GM12874 (cell line): ENCODE data around the gene PPP1R13B.

Experiments used
- TF ChIP-seq, protein P1 (sequence below): IDR thresholded peaks from 2 replicates; pipeline ENCODE4 v1.5.1; 2011; ENCODE audit warnings: low read depth, mild to moderate bottlenecking, control low read depth, low read length, moderate library complexity; ENCODE audit not compliant: insufficient read depth

PPP1R13B gene

GRCh38 chr14:103806805-103807204, 40.6 kb downstream of the PPP1R13B start:
- TF ChIP-seq, protein P1, sequence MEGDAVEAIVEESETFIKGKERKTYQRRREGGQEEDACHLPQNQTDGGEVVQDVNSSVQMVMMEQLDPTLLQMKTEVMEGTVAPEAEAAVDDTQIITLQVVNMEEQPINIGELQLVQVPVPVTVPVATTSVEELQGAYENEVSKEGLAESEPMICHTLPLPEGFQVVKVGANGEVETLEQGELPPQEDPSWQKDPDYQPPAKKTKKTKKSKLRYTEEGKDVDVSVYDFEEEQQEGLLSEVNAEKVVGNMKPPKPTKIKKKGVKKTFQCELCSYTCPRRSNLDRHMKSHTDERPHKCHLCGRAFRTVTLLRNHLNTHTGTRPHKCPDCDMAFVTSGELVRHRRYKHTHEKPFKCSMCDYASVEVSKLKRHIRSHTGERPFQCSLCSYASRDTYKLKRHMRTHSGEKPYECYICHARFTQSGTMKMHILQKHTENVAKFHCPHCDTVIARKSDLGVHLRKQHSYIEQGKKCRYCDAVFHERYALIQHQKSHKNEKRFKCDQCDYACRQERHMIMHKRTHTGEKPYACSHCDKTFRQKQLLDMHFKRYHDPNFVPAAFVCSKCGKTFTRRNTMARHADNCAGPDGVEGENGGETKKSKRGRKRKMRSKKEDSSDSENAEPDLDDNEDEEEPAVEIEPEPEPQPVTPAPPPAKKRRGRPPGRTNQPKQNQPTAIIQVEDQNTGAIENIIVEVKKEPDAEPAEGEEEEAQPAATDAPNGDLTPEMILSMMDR, result no peak

DNA sequence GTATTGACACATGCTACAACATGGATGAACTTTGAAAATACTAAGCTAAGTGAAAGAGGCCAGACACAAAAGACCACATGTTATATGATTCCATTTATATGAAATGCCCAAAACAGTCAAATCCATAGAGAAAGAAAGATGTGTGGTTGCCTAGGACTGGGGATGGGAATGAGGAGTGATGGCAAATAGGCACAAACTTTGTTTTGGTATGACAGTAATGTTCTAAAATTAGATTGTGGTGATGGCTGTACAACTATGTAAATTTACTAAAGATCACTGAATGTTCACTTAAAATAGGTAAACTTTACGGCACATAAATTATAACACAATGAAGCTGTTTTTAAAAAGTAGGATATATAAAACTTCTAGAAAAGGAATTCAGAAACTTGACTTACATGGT, 41.7 kb downstream of the PPP1R13B start:
- TF ChIP-seq, protein P1, result no peak

- TF ChIP-seq, protein P1, result no peak
Observed at GRCh38 chr14:103803661-103804060, 43.7 kb downstream of the PPP1R13B start.

DNA sequence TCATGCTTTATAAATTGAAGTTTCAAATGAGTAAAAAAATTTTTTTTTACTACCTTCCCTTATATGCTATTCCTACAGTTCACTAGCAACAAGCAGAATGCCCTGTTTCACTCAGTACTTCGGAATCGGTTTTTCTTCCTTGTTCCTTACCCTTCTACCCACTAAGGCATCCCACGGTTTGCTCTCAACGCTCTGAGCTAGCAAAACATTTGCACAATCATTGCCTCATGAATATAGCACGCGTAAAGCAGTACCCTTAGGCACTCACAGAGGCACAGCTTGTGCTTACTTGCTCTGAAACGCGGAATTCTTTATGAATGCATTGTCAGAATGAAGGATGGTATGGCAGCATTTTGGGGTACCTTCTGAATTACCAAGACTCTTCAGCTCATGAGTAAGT, 45.0 kb downstream of the PPP1R13B start:
- TF ChIP-seq, protein P1, result no peak

GRCh38 chr14:103801459-103801858, 45.9 kb downstream of the PPP1R13B start:
- TF ChIP-seq, protein P1, result no peak

GRCh38 chr14:103788086-103788485, 59.3 kb downstream of the PPP1R13B start:
- TF ChIP-seq, protein P1, result no peak

DNA sequence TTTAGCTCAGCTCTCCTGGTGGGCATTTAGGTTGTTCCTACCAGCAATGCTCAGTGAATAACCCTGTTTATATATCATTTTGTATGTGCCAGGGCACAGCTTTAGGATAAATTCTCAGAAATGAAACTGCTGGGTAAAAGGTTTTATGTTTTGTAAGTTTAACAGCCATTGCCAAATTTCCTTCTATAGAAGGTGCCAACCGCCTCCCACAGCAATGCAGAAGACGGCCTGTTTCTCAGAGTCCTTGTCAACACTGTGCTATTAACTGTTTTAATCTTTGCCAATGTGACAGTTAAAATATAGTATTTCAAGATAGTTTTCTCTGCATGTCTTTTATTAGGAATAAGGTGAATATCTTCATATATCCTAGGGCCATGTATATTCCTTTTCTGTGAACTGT, 65.0 kb downstream of the PPP1R13B start:
- TF ChIP-seq, protein P1, result no peak

DNA sequence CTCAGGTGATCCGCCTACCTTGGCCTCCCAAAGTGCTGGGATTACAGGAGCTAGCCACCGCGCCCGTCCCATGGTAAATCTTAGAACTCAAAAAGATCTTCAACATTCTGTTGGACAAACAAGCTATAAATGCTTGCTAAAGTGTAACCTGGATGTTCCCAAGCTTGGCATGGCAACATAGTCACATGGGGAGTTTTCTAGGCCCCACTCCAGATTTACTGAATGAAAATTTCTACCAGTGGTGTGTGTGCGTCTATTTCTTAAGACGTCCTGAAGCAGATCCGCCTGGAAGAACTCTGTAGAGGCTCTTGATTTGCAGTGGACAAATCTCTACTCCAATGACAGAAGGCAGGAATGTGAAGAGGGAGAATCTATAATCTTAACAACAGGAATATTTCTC, 71.9 kb downstream of the PPP1R13B start:
- TF ChIP-seq, protein P1, result no peak
